ENCODE results near the gene AQP6. TPM values are rescaled to one million over a fixed set of nuclear protein-coding genes. Genes with fewer than 3 reads are reported as not detected.
A peak's percentile ranks its signal among the peaks of the same experiment; 100 is the strongest.

The AQP6 gene
- total RNA-seq, 2 experiments from 2014 or later: not detected

DNA sequence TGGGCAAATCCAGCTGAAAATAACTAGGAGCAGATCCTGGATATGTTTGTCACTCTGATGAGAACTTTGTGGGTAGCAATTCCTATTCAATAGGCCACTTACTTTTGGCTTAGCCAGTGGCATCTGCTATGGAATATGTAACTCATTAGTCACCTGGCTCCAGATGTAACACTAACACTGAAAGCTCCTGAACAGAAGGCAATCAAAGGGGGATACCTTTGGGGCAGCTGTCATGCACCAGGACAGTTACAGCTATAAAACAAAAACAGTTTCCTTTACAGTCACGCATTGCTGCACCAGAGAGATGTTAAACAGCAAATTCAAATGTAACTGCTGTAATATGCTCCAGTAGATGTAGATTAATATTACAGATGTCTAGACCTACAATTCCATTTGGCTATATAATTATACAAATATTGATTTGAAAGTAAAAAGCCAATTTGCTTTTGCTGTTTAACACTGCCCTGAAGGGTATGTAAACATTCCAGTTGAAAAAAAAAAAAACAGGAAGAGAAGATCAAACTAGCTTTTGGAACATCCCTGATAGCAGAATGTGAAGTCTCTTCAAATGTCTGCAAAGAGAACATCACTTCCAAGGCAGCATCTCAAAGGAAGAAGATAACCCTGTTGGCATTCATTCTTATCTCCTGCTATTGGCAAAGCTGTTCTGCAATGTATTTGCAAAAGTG, 34.2 kb downstream of the AQP6 start:
- ChIA-PET CTCF (ENCODE audit: unreplicated experiment) (interaction anchor here (0.5 to 1.8 kb wide), 3 partner anchors 13 to 31 kb away, joined by 3 to 9 read pairs (median 3); partner anchors contain the start of gene RACGAP1), POLR2A (interaction anchor here (0.5 to 3.2 kb wide), 12 partner anchors 12 to 1155 kb away, joined by 3 to 29 read pairs (median 4); partner anchors contain the start of genes DDX23 and RACGAP1)
- H3K4me2 ChIP-seq (ENCODE audit: low read length): peak overlapping the region; percentile 78
- TF ChIP-seq, protein P1, sequence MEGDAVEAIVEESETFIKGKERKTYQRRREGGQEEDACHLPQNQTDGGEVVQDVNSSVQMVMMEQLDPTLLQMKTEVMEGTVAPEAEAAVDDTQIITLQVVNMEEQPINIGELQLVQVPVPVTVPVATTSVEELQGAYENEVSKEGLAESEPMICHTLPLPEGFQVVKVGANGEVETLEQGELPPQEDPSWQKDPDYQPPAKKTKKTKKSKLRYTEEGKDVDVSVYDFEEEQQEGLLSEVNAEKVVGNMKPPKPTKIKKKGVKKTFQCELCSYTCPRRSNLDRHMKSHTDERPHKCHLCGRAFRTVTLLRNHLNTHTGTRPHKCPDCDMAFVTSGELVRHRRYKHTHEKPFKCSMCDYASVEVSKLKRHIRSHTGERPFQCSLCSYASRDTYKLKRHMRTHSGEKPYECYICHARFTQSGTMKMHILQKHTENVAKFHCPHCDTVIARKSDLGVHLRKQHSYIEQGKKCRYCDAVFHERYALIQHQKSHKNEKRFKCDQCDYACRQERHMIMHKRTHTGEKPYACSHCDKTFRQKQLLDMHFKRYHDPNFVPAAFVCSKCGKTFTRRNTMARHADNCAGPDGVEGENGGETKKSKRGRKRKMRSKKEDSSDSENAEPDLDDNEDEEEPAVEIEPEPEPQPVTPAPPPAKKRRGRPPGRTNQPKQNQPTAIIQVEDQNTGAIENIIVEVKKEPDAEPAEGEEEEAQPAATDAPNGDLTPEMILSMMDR (conservative IDR thresholded peaks at IDR 0.05; ENCODE audit: low read length): no peak
- TF ChIP-seq EZH2phosphoT487 (IDR thresholded peaks at IDR 0.05; ENCODE audit: borderline replicate concordance, low read depth, low read length): no peak
- peaks cover 40% of the 10 kb centered on the region for H3K4me1 ChIP-seq (ENCODE audit: insufficient read depth, low read length, poor library complexity, severe bottlenecking)
- H4K20me1 ChIP-seq (ENCODE audit: insufficient read depth, low read length): peaks cover 10% of the 10 kb centered on the region; the same call in 1 of the 2 replicates
- H3K36me3 ChIP-seq (ENCODE audit: insufficient read depth, low read length): peaks cover 86% of the 10 kb centered on the region
- H2AFZ ChIP-seq (ENCODE audit: low read length): no peak overlapping the region
- H3K9me3 ChIP-seq (ENCODE audit: low read length): no peaks in the 10 kb centered on the region
- no TSS peak for BruUV-seq (replicated peaks)
- peaks cover 56% of the 10 kb centered on the region; the same call in 1 of the 2 replicates for H3K79me2 ChIP-seq (ENCODE audit: insufficient read depth, low read depth, low read length)
- H3K4me3 ChIP-seq (ENCODE audit: low read depth, low read length, poor library complexity, severe bottlenecking): peak overlapping the region; percentile 49
- peak overlapping the region; percentile 83 for H3K27ac ChIP-seq (ENCODE audit: low read depth, low read length, poor library complexity, severe bottlenecking)
- H3K9me2 ChIP-seq (ENCODE audit: insufficient read depth, low read length): no peaks in the 10 kb centered on the region
- intact Hi-C loops (cut with micrococcal nuclease; ENCODE audit: unreplicated experiment): loop anchor here (2.0 kb wide), 1 partner anchor 18 kb away; the partner anchor contains the start of gene RACGAP1
- peak; percentile 77 for DNase-seq (ENCODE audit: low spot score)

- intact Hi-C loops (cut with micrococcal nuclease; ENCODE audit: unreplicated experiment): no loop called here
- Histone ChIP-seq H3K4me1 (ENCODE audit: insufficient read depth, low read length, poor library complexity, severe bottlenecking) (peaks cover 8% of the 10 kb centered on the region), H3K9me2 (ENCODE audit: insufficient read depth, low read length) (no peaks in the 10 kb centered on the region), H3K4me3 (ENCODE audit: low read depth, low read length, poor library complexity, severe bottlenecking) (no peak overlapping the region), H3K9me3 (ENCODE audit: low read length) (no peaks in the 10 kb centered on the region), H2AFZ (ENCODE audit: low read length) (no peak overlapping the region), H3K79me2 (ENCODE audit: insufficient read depth, low read depth, low read length) (peaks cover 67% of the 10 kb centered on the region), H3K27ac (ENCODE audit: low read depth, low read length, poor library complexity, severe bottlenecking) (no peak overlapping the region), H4K20me1 (ENCODE audit: insufficient read depth, low read length) (no peaks in the 10 kb centered on the region; the same call in 1 of the 2 replicates), H3K4me2 (ENCODE audit: low read length) (no peak overlapping the region), H3K36me3 (ENCODE audit: insufficient read depth, low read length) (peaks cover 81% of the 10 kb centered on the region)
- POLR2A ChIA-PET: interaction anchor here (0.5 to 1.2 kb wide), 5 partner anchors 8 to 100 kb away, joined by 3 to 4 read pairs (median 3); no protein-coding TSS in a partner anchor
- CTCF ChIA-PET (ENCODE audit: unreplicated experiment): no interaction called here
- BruUV-seq (replicated peaks): no TSS peak
- no peak for DNase-seq (ENCODE audit: low spot score)
- TF ChIP-seq, protein P1 (conservative IDR thresholded peaks at IDR 0.05; ENCODE audit: low read length): no peak
- TF ChIP-seq EZH2phosphoT487 (IDR thresholded peaks at IDR 0.05; ENCODE audit: borderline replicate concordance, low read depth, low read length): no peak
Observed at GRCh38 chr12:50013361-50014147, 40.8 kb downstream of the AQP6 start.

Measured in OCI-LY7 (cell line).